K562 (cell line): Measurements from ENCODE around the gene CRYBB1. TPM values are rescaled to one million over a fixed set of nuclear protein-coding genes. Genes with fewer than 3 reads are reported as not detected.

Experiments
- AFF4 ChIP-seq: sonication (generic); formaldehyde crosslinking; IDR thresholded peaks from 2 replicates; pipeline ENCODE4 v1.8.0; 2023; ENCODE audit warnings: mild to moderate bottlenecking, missing genetic modification reagents
- BRF2 ChIP-seq: IDR thresholded peaks from 3 replicates; pipeline ENCODE4 v1.6.1; 2011; ENCODE audit warnings: borderline replicate concordance, mild to moderate bottlenecking; ENCODE audit not compliant: insufficient read length, insufficient read depth
- CGGBP1 ChIP-seq: fragments of 250-450 bp; sonication (Bioruptor Pico); IDR thresholded peaks from 2 replicates; pipeline ENCODE4 v1.9.0; 2021; ENCODE audit warnings: mild to moderate bottlenecking
- E2F6 ChIP-seq, 2 experiments: IDR thresholded peaks; 2 replicates each; pipeline ENCODE4 v1.6.1; 2011; ENCODE audit warnings: borderline replicate concordance in 1 of 2, control low read depth in 1 of 2, low read depth in 1 of 2, low read length in 1 of 2, mild to moderate bottlenecking in 1 of 2, mixed read lengths in 1 of 2, moderate library complexity in 1 of 2; ENCODE audit not compliant: insufficient read depth in 1 of 2, insufficient read length in 1 of 2, poor library complexity in 1 of 2, severe bottlenecking in 1 of 2; ENCODE audit errors: extremely low read depth in 1 of 2
- IRF1 ChIP-seq: sonication (generic); formaldehyde crosslinking; IDR thresholded peaks from 2 replicates; pipeline ENCODE4 v1.8.0; 2022; ENCODE audit warnings: missing genetic modification reagents, mild to moderate bottlenecking, borderline replicate concordance
- NFXL1 ChIP-seq: fragments of 450-650 bp; formaldehyde crosslinking; IDR thresholded peaks from 2 replicates; pipeline ENCODE4 v1.4.0; 2021; ENCODE audit warnings: mild to moderate bottlenecking
- SNAPC5 ChIP-seq: fragments of 250-450 bp; sonication (Bioruptor Pico); IDR thresholded peaks from 2 replicates; pipeline ENCODE4 v1.8.0; 2021; ENCODE audit warnings: moderate library complexity, mild to moderate bottlenecking, inconsistent platforms
- SOX6 ChIP-seq: fragments of 450-650 bp; IDR thresholded peaks from 2 replicates; pipeline ENCODE4 v1.6.1; 2014; ENCODE audit warnings: mild to moderate bottlenecking
- SP1 ChIP-seq: sonication (generic); formaldehyde crosslinking; IDR thresholded peaks from 2 replicates; pipeline ENCODE4 v1.8.1; 2022; ENCODE audit warnings: mild to moderate bottlenecking, missing genetic modification reagents
- U2AF2 ChIP-seq: fragments of 200-400 bp; formaldehyde crosslinking; optimal IDR thresholded peaks from 2 replicates; pipeline ENCODE3; 2017; ENCODE audit warnings: low read depth, mild to moderate bottlenecking, low read length
- USF1 ChIP-seq: sonication (generic); formaldehyde crosslinking; IDR thresholded peaks from 2 replicates; pipeline ENCODE4 v1.9.0; 2022; ENCODE audit warnings: mild to moderate bottlenecking, missing genetic modification reagents
- ZFP91 ChIP-seq: sonication (generic); formaldehyde crosslinking; IDR thresholded peaks from 2 replicates; pipeline ENCODE4 v1.8.0; 2022; ENCODE audit warnings: mild to moderate bottlenecking, missing genetic modification reagents
- ZNF121 ChIP-seq: sonication (generic); formaldehyde crosslinking; conservative IDR thresholded peaks from 2 replicates; pipeline ENCODE4 v1.8.0; 2022; ENCODE audit warnings: missing genetic modification reagents
- ZNF766 ChIP-seq: fragments of 200-800 bp; sonication (Bioruptor generic); conservative IDR thresholded peaks from 2 replicates; pipeline ENCODE4 v1.6.1; 2016; ENCODE audit warnings: missing genetic modification characterization, missing compliant biosample characterization
- polyA plus RNA-seq, 8 experiments: library from polyadenylated mRNA; depleted of rRNA in 4 of 8; stranded (reverse) in 5 of 8; unstranded in 3 of 8; fragments of >200 nt; fragmentation: Nextera tagmentation in 2 of 8; fragmentation: Illumina TruSeq in 1 of 8; extraction: Ambion mirVana in 2 of 8; extraction: Trizol in 1 of 8; gene quantifications; 2 replicates each; pipeline versions ENCODE4 v1.2.1 to v1.2.3, GENCODE V29; 2011 to 2014; ENCODE audit warnings: inconsistent platforms in 1 of 8, missing spikeins in 1 of 8
- total RNA-seq, 7 experiments: library from RNA; depleted of rRNA in 6 of 7; stranded (reverse); fragments of >200 nt in 6 of 7; fragmentation: Illumina TruSeq in 2 of 7; extraction: Trizol in 2 of 7; gene quantifications; 2 replicates each; pipeline versions ENCODE4 v1.2.1 to v1.2.3, GENCODE V29; 2011 to 2021; ENCODE audit warnings: low replicate concordance in 1 of 7

The CRYBB1 gene
- total and polyA plus RNA-seq, 9 of the 15 experiments (the other 6 are each of a cell fraction or from before 2014, with no cell fraction given), result 0.16 to 0.45 (median 0.33) TPM; not detected in 2

GRCh38 chr22:26617271-26618199 is at the start of gene CRYBB1 (continued):
- no peak for TF ChIP-seq BRF2
- TF ChIP-seq ZNF766 (CRISPR knock-in tag), result no peak
- no peak for TF ChIP-seq IRF1 (CRISPR knock-in tag)
- no peak for TF ChIP-seq E2F6 (IDR thresholded peaks at IDR 0.05; ENCODE audit: borderline replicate concordance in 1 of 2, extremely low read depth in 1 of 2, insufficient read depth in 1 of 2, insufficient read length in 1 of 2, low read depth in 1 of 2, low read length in 1 of 2, poor library complexity in 1 of 2, severe bottlenecking in 1 of 2)
- TF ChIP-seq USF1 (CRISPR knock-in tag), result no peak
- TF ChIP-seq SNAPC5, result no peak
- no peak for TF ChIP-seq U2AF2
- TF ChIP-seq SP1 (CRISPR knock-in tag), result no peak
- peak; percentile 46; the same call in 1 of the 2 replicates for TF ChIP-seq SOX6
- TF ChIP-seq NFXL1, result no peak
- TF ChIP-seq AFF4 (CRISPR knock-in tag), result no peak
- TF ChIP-seq ZNF121 (CRISPR knock-in tag), result no peak
- no peak for TF ChIP-seq ZFP91 (CRISPR knock-in tag)
- TF ChIP-seq CGGBP1, result no peak
